ENCODE results near the gene TMEM234.
A peak's percentile ranks its signal among the peaks of the same experiment; 100 is the strongest.

The TMEM234 gene

DNA sequence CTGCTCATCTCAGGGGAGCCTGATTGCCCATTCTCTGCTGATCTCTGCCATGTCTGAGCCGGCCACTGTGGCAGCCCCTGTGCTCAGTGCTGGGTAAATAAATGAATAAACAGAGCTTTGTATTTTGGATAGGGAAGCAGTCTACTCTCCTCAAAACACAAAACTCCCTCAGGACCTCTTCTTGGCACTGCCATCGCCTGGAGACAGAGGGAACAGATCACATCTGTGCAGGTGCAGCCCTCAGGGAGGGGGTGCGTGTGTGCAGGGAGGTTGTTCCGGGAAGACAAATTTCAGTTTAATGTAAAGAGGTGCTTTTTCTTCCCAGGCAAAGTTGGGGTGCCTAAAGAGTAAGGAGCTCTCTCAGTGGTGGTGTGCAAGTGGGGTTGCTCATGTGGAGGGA lies 17.2 kb upstream of the TMEM234 start:
- DNase-seq = no peak

DNA sequence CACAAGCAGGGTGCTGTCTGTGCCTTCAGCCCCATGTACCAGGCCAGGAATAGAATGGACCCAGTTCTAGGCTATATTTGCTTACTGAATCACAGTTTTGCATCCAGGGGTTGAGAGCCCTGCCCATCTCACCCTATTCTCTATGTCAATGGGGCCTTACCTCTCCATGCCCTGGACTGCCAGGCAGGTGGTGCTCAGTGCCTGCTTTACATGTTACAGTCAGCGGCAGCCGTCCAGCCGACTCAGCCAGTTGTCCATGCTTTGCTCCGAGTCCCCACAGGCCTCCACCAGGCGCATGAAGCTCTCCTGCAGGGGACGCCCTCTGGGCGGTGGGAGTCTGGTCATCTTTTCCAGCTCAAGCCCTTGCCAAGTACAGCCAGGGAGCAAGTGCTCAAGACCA lies 12.6 kb upstream of the TMEM234 start:
- no peak for DNase-seq

DNA sequence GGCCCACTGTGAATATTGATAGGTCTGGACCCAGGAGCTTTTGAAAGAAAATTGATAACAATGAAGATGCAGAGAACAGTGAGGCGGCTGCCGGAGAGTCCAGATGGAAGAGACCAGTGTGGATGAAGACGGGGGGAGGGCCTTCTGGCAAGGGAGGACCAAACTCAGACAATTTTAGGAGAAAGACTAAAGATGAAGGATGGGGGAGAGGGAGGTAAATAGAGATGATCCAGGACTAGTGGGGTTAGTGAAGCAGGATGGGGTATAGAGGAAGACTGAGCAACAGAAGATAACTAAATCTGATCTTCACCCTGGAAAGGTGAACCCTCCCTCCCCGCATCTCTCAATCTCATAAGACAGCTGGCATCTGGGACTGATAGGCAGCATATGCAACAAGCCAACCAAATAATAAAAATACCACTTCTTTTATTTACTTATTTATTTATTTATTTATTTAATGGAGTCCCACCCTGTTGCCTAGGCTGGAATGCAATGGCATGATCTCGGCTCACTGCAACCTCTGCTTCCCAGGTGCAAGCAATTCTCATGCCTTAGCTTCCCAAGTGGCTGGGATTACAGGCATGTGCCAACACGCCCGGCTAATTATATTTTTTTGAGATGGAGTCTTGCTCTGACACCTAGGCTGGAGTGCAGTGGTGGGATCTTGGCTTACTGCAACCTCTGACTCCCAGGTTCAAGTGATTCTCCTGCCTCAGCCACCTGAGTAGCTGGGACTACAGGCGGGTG lies 10.6 kb upstream of the TMEM234 start:
- DNase-seq = no peak

DNA sequence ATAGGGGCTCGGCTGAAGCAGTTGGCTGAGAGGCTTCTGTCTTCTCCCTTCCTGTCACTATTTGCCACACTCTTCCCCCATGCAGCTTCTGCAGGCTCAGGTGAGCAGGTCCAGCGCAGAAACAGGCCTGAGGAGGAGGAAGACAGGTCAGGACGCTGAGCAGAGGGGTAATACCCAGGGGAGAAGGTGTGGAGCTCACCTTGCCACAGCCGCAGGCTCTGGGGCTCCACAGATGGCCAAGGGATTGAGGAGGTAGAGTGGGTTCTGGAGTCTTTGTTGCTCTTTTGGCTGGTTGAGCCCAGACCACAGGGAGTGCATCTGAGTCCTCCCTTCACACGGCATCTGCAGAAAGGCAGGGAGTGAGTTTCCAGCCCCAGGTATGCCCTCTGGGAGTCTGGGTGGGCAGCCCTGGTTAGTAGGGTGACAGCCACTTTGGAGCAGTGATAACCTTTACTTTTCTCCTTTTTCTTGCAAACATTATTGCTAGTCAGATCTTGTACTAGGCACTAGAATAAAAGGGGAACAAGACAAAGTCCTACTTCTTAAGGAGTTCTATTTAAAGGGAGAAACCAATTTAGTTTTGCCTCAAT lies 9.8 kb upstream of the TMEM234 start:
- DNase-seq = no peak

DNA sequence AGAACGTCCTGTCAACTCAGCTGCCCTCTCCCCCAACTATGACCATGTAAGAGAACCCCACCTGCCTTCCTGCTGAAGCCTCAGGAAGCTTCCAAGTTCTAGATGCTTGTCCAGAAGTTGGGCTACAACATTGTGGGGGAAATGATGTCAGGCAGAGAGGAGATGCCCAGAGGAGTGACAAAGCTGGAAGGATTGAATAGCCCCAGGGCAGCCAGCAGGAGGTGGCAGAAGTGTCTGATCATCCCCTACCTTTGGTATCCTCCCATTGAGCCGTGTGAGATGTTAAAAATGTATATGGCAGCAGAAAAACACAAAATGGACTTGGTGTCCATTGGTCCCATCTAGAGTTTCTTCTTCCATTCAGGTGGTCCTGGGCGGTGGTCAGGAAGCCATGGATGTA lies 6.6 kb upstream of the TMEM234 start:
- no peak for DNase-seq

DNA sequence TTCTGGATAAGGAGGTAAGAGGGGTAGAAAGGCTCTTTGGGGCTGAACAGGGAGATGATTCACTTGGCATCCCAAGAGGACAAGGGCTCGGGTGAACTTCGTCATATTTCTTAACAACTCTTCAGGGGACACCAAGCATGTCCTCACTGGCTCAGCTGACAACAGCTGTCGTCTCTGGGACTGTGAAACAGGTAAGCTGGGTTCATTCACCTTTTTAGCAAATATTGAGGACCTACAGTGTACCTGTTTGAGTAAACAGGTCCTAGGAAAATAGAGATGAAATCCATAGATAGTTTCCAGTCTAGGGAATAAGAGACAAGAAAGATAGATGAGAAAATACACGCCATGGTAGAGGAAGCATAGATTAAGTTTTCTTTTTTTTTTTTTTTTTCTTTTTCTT lies 2.1 kb upstream of the TMEM234 start:
- DNase-seq = no peak

DNA sequence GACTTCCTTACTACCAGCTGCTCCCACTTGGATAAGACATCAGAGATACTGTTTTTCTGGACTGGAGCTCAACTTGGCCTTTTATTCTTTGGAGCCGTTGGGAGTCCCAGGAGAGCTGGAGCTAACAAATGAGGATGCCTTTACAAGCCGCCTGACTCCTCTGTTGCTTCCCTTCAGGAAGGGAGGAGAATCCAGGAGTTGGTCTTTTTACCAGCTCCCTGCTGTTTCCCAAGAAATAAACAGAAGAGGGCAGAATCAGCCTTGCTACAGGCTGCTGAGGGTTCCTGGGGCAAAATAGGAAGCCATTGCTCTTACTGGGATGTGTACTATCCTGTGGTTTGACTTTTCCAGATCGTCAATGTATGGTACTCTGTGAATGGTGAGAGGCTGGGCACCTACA lies 1.5 kb upstream of the TMEM234 start:
- DNase-seq = no peak

DNA sequence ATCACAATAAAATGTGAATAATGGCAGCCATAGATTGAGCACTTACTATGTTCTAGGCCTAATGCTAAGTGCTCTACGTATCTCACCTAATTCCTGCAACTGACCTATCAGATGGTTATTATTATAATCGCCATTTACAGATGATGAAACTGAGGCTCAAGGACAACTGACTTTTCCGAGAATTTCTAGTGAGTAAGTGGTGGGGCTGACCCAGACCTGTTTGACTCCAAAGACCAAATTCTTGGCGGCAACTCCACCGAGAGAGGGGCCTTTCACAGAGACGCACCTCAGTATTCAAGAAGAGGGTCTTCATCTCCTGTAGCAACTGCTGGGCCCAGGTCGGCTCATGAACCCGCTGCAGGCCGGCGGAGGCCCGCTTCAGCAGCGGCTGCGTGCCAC lies 573 bp downstream of the TMEM234 start:
- DNase-seq = no peak

DNA sequence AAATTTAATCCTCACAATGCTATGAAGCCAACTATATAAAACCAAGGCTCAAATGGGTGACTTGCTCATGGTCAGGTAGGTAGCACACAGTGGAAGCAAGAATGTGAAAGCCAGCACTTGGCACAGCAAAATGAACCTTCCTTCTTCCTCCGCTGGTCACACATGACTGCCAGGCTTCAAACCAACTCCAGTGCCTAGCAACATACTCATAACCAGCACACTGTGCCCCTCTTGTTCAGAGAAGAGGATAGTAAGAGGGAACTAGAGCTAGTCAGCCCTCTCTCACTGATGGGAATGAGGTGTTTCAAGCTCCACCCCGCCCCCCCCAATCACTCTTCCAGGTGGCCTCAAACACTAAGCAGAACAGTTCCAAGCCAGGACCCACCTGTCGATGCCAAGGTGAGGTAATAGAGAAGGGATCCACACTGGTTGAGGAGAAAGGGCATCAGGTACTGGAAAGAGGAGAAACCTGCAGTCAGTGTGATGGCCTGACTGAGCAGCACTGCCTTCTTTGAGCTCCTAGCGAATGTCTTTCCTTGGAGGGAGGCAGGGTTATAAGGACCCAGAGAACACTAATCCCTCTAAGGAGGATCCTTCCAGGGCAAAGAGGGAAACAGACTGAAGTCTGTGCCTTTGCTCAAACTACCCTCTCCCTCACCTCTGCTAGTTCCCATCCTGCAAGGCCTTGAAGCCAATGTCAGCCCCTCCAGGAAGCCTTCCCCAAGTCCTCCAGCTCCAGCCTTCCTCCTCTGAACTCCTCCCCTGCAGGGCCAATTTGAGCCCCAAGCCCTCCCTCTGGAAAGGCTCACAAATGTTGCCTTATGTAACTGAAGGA lies 1.2 kb downstream of the TMEM234 start:
- no peak for DNase-seq

DNA sequence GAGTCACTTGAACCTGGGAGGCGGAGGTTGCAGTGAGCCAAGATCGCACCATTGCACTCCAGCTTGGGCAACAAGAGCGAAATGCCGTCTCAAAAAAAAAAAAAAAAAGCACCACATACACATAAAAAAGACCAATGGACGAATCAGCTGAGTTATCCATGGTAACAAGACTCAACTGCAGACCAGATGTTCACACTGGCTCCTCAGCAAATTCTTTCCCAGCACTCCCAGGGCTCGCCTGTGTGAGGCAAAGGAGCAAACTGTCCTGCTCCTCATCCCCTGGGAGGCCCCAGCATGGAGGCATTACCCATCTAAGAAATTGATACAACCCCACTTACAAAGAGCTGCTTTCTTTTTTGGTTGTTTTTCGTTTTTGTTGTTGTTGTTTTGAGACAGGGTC lies 3.1 kb downstream of the TMEM234 start:
- no peak for DNase-seq

DNA sequence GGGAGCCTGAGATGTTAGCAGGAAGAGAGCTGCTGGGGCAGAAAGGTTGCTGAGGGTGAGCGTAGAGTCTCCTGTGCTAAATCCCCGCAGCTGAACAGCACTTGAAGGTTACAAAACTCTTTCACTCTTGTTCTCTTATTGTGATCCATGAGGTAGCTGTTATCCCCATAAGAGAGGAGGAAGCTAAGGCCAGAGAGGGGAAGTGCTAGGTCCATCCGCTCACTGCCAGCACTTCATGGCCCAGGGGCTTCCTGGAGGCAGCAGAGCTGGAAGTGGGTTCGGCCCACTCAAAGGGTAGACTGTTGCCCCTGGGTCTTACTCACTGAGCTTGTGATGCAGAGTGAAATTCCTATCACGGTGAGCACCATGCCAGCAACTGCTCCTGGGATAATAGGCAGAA lies 5.6 kb downstream of the TMEM234 start:
- no peak for DNase-seq

DNA sequence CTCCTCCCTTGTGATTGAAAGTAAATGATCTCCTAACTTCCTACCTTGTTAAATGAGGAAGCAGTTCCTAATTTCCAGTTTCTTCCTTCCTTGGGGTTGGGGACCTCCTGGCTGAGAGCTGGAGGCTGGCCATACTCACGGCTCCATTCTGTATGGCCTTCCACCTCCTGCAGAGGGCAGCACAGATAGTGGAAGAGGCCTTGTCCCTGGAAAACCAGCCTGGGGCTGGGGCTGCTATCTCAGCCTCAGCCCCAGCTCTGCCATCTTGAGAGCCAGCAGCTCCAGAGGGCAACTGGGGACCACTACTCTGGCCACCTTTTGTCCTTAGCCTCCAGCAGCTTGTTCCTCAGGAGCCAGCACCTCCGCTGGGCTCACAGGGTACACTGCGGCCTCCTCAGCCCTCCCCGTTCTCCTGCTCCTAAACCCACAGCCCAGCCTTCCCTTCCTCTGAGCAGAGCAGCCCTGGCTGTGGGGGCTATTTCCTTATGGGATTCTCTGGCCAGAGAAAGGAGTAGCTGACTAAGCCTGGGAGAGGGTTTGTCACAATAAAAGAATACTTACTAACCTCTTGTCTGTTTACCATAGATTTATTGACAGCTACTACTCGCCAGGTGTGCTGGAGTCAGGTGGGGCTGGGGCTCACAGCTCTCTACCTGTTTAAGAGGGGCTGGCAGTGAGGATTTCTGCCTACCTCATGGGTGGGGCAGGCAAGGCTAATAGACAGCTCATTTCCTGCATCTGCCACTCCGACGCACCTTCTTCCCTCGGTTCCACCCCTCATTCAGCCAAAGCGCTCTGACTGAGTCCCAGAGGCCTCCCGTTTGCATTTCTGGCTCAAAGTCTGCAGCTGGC lies 6.3 kb downstream of the TMEM234 start:
- peak; percentile 25 for DNase-seq

DNA sequence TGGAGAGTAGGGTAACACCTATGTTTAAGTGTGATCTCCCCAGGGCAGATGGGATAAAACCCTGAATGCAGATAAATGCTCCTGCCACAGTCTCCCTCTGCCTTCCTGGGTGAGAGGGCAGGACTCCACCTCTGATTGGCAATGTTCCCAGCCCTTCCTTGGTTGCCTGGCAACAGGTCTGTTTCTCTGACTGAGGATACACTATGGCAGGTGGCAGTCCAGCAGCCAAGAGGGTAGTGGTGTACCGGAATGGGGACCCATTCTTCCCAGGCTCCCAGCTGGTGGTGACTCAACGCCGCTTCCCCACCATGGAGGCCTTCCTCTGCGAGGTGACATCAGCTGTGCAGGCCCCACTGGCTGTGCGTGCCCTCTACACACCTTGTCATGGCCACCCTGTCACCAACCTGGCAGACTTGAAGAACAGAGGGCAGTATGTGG lies 13.2 kb downstream of the TMEM234 start, which contains the start of gene DCDC2B:
TSS of gene DCDC2B (plus strand) at position 199 of the 438 bp plus-strand sequence. CDS start at position 204, 5 bp downstream.
- no peak for DNase-seq

DNA sequence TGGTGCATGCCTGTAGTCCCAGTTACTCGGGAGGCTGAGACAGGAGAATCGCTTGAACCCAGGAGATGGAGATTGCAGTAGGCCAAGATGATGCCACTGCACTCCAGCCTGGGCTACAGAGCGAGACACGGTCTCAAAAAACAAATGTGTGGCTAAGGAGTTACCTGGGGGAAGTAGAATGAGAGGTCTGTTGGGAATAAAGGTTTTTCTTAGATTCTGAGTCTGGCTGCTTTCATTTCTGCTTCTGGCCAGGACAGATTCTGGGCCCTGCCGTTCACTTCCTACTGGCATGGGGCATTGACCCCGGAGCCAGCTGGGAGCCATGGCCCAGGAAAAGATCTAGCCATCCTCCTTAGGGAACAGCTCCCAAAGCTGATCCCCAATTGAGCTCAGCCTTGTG lies 13.7 kb downstream of the TMEM234 start:
- no peak for DNase-seq

DNA sequence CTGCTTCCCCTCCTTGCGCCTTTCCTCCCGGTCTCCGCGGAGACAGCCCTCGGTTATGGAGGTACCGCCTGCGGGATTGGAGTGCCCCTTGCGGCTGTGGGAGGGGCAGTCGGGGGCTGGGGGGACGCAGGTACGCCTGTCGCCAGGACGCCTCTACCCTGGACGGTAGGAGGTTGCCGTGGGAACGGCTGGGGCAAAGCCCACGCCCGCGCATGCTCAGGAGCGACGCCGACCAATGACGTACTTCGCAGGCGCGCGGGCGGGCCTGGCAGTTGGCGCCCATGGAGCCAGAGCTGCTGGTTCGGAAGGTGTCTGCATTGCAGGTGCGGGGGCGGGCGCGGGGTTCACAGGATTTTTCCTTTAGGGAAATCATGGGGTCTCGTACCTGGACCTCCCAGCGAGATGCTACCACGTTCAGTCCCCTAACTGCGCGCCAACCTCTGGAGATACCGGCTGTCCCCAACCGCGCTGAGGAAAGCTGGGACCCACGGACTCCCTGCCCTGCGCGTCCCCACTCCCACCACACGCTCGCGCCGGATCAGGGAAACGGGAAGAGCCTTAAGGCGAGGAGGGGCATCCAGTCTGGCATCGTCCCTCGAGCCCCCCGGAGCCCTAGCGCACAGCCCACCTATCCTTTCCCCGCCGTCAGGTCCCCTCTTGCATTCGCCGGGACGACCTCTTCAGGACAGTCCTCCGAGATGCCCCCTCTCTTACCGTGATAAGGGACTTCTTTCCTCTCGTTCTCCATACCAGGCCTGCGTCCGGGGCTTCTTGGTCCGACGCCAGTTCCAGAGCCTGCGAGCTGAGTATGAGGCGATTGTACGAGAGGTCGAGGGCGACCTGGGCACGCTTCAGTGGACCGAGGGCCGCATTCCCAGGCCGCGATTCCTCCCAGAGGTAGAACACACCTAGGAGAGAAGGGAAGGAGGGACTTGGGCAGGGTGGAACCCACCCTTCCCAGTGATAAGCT lies 16.5 kb downstream of the TMEM234 start, which contains the start of gene IQCC:
TSS of gene IQCC (plus strand) at position 271 of the 970 bp plus-strand sequence. CDS start at position 282, 11 bp downstream.
- DNase-seq = peak; percentile 68

DNA sequence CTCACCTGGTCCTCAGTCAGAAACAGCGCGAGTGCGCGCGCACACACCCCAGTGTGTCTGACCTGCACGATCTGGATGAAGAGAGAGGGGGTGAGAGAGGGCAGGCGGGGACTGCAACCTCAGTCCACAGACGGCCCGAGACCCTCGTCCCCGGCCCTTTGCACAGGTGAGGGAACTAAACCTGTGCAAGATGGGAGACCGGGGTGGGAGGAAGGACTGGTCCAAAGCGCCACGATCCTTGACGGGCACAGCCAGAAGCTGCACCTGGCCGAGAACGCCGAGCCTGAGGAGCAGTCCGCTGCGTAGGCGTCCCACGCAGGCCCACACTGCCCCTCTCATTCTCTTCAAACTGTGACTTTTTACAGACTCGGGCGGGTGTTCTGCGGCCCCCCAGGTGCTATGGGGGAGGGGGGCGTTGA lies 17.2 kb downstream of the TMEM234 start:
- DNase-seq = no peak

DNA sequence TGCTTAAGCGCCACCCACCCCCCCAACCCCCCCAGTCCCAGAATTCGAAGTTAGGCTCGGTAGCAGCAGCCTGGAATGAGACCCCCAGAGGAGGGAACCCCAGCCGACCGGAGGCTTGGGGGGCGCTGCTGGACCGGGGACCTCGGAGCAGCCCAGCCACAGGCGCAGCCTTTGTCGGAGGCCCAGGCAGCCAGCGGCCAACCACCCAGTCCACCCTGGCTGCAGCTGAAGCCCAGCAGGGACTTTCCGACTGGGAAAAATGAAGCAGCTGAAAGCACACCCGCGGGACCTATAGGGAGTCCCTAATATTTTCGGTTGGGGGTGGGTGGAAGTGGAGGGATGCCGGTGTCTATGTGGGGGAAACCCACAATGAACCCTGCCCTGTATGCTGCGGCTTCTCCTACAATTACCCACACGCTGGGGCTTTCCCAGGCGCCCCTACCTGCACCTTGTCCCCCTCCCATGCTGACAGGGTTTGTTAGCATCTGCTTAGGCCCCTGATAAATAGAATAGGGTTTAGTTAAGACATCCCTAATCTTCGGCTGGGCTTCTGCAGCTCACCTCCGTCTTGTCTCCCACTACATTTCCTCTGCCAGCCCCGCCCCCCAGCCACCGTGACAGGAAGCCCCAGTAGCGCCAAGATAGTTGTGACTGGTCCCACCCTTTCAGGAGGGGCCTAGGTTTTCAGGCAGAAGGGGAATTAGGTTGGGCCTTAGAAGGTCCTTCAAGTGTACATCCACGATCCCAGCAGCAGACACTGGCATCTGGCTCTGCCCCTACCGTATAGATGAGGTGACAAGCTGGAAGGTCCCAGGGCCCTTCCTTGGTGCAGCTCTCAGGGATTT lies 20.9 kb downstream of the TMEM234 start:
- peak; percentile 65 for DNase-seq

DNA sequence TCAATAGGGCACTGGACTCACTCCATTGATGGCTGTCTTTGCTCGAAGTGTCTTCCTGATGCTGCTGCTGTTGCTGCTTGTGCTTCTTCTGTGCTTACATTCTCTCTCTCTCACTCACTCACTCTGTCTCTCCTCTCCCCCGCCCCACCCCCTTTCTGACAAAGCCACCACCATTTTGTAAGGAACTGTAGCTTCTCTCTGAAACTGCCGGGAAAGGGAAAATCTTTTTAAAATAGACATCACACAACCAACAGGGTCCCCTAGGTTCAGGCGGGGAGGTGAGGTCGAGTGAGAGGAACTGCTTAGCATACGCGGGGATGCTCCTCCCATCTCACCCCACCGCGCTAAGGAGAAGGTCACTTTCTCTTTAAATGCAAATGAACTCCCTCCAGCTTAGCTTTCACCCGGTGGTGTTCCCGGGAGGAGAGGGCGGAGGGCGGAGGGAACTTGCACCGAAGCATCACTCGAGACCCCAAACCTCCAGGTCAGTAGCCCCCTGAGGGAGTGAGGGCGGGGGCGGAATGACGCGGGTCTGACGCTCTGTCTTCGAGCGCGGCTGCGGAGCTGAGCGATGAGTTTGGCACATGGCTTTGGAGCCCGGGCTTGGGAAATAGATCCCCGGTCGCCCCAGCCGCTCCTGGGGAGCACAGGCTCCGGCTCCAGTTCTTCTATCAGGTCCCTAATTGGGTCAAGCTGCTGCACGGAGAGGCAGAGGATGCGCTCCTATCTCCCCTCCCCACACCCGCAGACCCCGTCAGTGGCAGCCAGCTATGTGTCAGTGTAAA lies 21.7 kb downstream of the TMEM234 start, which contains the start of gene CCDC28B:
TSS of gene CCDC28B (plus strand) at position 370 of the 785 bp plus-strand sequence. CDS start 1,341 bp downstream, outside the sequence.
- DNase-seq = peak; percentile 55

DNA sequence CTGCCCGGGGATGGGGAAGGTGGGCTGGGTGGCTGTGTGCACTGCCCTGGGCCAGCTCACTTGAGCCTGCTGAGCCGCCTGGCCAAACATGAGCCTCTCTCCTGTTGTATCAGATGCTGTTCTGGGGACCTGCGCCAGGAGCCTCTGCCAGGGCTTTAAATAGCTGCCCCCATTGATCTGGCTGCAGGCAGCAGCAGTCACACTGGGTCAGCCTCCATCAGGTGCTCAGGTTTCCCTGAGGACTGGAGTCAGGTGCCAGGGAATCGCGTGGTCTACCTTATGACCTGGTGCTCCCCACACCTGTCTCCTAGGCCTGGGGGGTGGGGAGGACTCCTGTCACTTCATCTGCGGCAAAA lies 22.5 kb downstream of the TMEM234 start:
- no peak for DNase-seq

All from amniotic stem cell (primary cell).